Measurements from ENCODE around the gene ZNF341.

GRCh38 chr20:33739493-33739892 is 7.7 kb downstream of the ZNF341 start:
- no peak for TF ChIP-seq CTCF (IDR thresholded peaks at IDR 0.05; ENCODE audit: low read depth, low read length)
- no peak for TF ChIP-seq EZH2phosphoT487 (IDR thresholded peaks at IDR 0.05; ENCODE audit: low read depth)
